ENCODE results near the gene NIPA2. TPM values are rescaled to one million over a fixed set of nuclear protein-coding genes. Genes with fewer than 3 reads are reported as not detected.

The NIPA2 gene
- total RNA-seq, 1 donor from 2014 or later, result 98.8 TPM

DNA sequence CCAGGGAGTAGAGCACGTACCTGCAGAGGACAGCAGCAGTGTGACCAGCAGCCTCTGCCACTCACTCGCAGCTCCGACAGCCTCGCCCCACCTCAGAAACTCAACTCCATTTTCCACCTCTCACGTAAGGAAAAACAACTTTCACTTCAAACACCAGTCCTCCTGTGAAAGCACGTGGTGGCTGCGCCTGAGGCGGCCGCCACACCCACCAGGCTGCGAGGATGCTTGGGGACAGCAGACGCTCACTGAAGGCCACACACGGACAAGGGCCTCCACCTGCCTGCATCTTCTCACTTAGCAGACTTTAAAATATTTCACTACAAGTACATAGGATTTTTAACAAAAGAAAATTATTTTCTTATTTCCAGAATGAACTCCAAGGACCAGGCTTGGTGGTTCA is 73.8 kb downstream of the NIPA2 start:
- intact Hi-C loops (cut with micrococcal nuclease), result no loop called here
- TF ChIP-seq CTCF (IDR thresholded peaks at IDR 0.05), result no peak
- Mint-ChIP-seq H3K9me3 (no peaks in the 10 kb centered on the region), H3K4me1 (no peaks in the 10 kb centered on the region), H3K27ac (no peak overlapping the region), H3K4me3 (no peak overlapping the region), H3K36me3 (ENCODE audit: low read depth) (peaks cover 2% of the 10 kb centered on the region), H3K27me3 (no peaks in the 10 kb centered on the region)
- ChIA-PET POLR2A (no interaction called here), CTCF (no interaction called here)
- no peak for ATAC-seq (ENCODE audit: low read depth)
- DNase-seq, result no peak

DNA sequence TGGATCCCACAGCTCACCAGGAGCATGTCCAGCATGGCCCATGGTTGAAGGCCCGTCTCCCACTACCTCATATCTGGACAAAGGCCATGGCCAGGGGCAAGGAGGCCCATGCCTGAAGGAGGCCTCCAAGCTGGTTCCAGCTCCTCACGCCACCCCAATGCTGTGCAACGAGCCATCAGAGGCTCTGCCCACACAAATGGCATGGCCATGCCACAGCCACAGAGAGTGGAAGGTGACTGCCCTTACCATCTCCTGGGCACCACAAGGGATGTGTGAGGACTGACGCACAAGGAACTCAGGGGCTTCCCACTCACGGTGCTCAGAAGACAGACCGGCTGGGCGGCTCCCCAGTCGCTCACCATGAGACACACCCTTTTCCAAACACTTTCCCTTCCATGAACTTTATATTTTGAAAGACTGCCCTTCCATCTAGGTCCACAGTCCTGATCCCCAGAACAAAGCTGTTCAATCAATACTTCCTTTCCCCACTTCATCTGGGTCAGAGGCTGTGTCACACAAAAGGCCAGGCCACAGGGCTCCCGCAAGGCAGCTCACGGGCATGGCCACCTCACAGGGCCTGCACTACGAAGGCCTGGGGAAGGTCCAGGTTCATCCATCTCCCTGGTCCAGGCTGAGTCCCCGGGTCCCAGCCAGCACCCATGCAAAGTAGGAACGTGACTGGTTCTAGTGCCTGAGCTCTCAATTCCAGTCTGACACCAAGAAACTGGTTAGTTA is 75.3 kb downstream of the NIPA2 start:
- ChIA-PET CTCF (no interaction called here), POLR2A (no interaction called here)
- Mint-ChIP-seq H3K9me3 (no peaks in the 10 kb centered on the region), H3K4me1 (no peaks in the 10 kb centered on the region), H3K4me3 (no peak overlapping the region), H3K27me3 (no peaks in the 10 kb centered on the region), H3K27ac (no peak overlapping the region), H3K36me3 (ENCODE audit: low read depth) (peaks cover 2% of the 10 kb centered on the region)
- intact Hi-C loops (cut with micrococcal nuclease), result no loop called here
- DNase-seq, result no peak
- no peak for TF ChIP-seq CTCF (IDR thresholded peaks at IDR 0.05)
- no peak for ATAC-seq (ENCODE audit: low read depth)

- Mint-ChIP-seq H3K27ac (no peak overlapping the region), H3K9me3 (no peaks in the 10 kb centered on the region), H3K4me3 (no peak overlapping the region), H3K4me1 (no peaks in the 10 kb centered on the region), H3K36me3 (ENCODE audit: low read depth) (peaks cover 2% of the 10 kb centered on the region), H3K27me3 (no peaks in the 10 kb centered on the region)
- POLR2A ChIA-PET, result no interaction called here
- no peak for ATAC-seq (ENCODE audit: low read depth)
- intact Hi-C loops (cut with micrococcal nuclease), result no loop called here
- no peak for DNase-seq
- CTCF ChIA-PET, result no interaction called here
- no peak for TF ChIP-seq CTCF (IDR thresholded peaks at IDR 0.05)
These were observed 77.5 kb downstream of the NIPA2 start for GRCh38 chr15:22915866-22916515.

- DNase-seq (no peak), ATAC-seq (ENCODE audit: low read depth) (no peak)
- Mint-ChIP-seq H3K27ac (no peak overlapping the region), H3K27me3 (no peaks in the 10 kb centered on the region), H3K9me3 (no peaks in the 10 kb centered on the region), H3K4me3 (no peak overlapping the region), H3K4me1 (no peaks in the 10 kb centered on the region), H3K36me3 (ENCODE audit: low read depth) (peaks cover 2% of the 10 kb centered on the region)
- POLR2A ChIA-PET, result no interaction called here
- intact Hi-C loops (cut with micrococcal nuclease), result no loop called here
- TF ChIP-seq CTCF (IDR thresholded peaks at IDR 0.05), result no peak
- CTCF ChIA-PET, result no interaction called here
These were observed 78.3 kb downstream of the NIPA2 start for GRCh38 chr15:22916606-22917350.

GRCh38 chr15:22917556-22917955 is 79.1 kb downstream of the NIPA2 start:
- intact Hi-C loops (cut with micrococcal nuclease), result no loop called here
- CTCF ChIA-PET, result no interaction called here
- Mint-ChIP-seq H3K27ac (no peak overlapping the region), H3K4me3 (no peak overlapping the region), H3K9me3 (no peaks in the 10 kb centered on the region), H3K27me3 (no peaks in the 10 kb centered on the region), H3K4me1 (no peaks in the 10 kb centered on the region), H3K36me3 (ENCODE audit: low read depth) (peaks cover 2% of the 10 kb centered on the region)
- no peak for DNase-seq
- no peak for ATAC-seq (ENCODE audit: low read depth)
- POLR2A ChIA-PET, result no interaction called here
- no peak for TF ChIP-seq CTCF (IDR thresholded peaks at IDR 0.05)
